ENCODE results near the gene TRPT1.

GRCh38 chr11:64263021-64263946 is 37.3 kb upstream of the TRPT1 start:
- TF ChIP-seq POLR2AphosphoS5 (IDR thresholded peaks at IDR 0.05; ENCODE audit: low read depth, low read length) (no peak), CTCF (IDR thresholded peaks at IDR 0.05) (no peak)

Measured in Panc1 (cell line).